Esophagus muscularis mucosa (tissue), 4 donors: ENCODE measurements around the gene NBDY. TPM values are rescaled to one million over a fixed set of nuclear protein-coding genes. Genes with fewer than 3 reads are reported as not detected.

Experiments
- DNase-seq: peaks from one replicate; pipeline ENCODE4 v3.0.0-alpha.2; 2017; ENCODE audit errors: extremely low spot score
- H3K27ac ChIP-seq, 4 donors: fragments of 200-600 bp; sonication (generic); replicated peaks in 1 of 4; 1 replicate in 3 of 4; 2 replicates in 1 of 4; pipeline ENCODE4 v1.5.1; 2016 to 2019; ENCODE audit warnings: mild to moderate bottlenecking in 1 of 4
- H3K27me3 ChIP-seq, 4 donors: fragments of 200-600 bp; sonication (generic); one replicate each; pipeline versions ENCODE4 v1.5.1 to v1.6.0; 2016 to 2019
- H3K36me3 ChIP-seq, 4 donors: fragments of 200-600 bp; sonication (generic); one replicate each; pipeline ENCODE4 v1.5.1; 2016 to 2019
- H3K4me1 ChIP-seq, 4 donors: fragments of 200-600 bp; sonication (generic); one replicate each; pipeline ENCODE4 v1.5.1; 2016 to 2019
- H3K4me3 ChIP-seq, 4 donors: fragments of 200-600 bp; sonication (generic); 1 replicate in 2 of 4; 2 replicates in 2 of 4; pipeline ENCODE4 v1.5.1; 2016 to 2019; ENCODE audit warnings: mild to moderate bottlenecking in 4 of 4, moderate library complexity in 1 of 4
- H3K9me3 ChIP-seq, 4 donors: fragments of 200-600 bp; sonication (generic); 1 replicate in 3 of 4; 2 replicates in 1 of 4; pipeline ENCODE4 v1.5.1; 2016 to 2019
- EP300 ChIP-seq: sonication (generic); formaldehyde crosslinking; IDR thresholded peaks from one replicate; pipeline ENCODE4 v1.6.1; 2017; ENCODE audit warnings: antibody characterized with exemption
- POLR2A ChIP-seq: fragments of 450-650 bp; IDR thresholded peaks from one replicate; pipeline ENCODE4 v1.6.1; 2017; ENCODE audit warnings: antibody characterized with exemption, moderate library complexity, mild to moderate bottlenecking, low read depth
- POLR2AphosphoS5 ChIP-seq, 2 donors: sonication (generic); formaldehyde crosslinking; IDR thresholded peaks; one replicate each; pipeline ENCODE4 v1.6.1; 2017; ENCODE audit warnings: antibody characterized with exemption in 2 of 2
- WGBS: methylation state at CpG from one replicate; pipeline ENCODE4 v1.1.5; 2018; 5-methylcytosine and 5-hydroxymethylcytosine counted together
- intact Hi-C: fragments of 100-400 bp; cut with DNase I; formaldehyde crosslinking; loops from one replicate; pipeline ENCODE4 v1.15.1; 2023
- total RNA-seq, 4 donors: library from RNA; depleted of rRNA; stranded (reverse); fragments of >200 nt; gene quantifications; one replicate each; pipeline versions ENCODE4 v1.1.0 to v1.2.1, GENCODE V29; 2016
- TF ChIP-seq, protein P1 (sequence below), 3 experiments: fragments of 200-600 bp in 2 of 3; fragments of 450-650 bp in 1 of 3; sonication (generic) in 2 of 3; IDR thresholded peaks; one replicate each; pipeline ENCODE4 v1.5.1; 2017 to 2019; ENCODE audit warnings: antibody characterized with exemption in 3 of 3, mild to moderate bottlenecking in 2 of 3, moderate library complexity in 1 of 3

Gene NBDY
- total RNA-seq, 4 donors from 2014 or later: 11.8 to 19.4 (median 18.7) TPM

DNA sequence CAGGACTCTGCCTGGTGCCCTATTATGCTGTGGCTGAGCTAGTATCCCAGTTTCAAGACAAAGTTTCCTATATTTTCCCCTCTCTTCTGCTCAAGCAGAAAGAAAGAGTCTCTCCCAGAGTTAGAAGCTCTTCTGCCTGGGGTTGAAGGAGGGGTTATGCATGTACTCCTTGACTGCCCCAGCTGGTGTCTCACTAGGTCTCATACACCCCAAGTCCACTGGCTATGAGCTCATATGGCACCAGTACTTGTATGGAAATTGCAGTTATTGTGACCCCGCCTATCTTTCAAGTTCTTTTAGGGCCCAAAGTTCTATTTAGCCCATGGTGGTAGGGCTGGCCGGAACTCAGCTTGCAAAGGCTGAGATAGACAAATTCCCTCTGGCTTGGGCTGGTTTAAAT lies 131.8 kb downstream of the NBDY start:
- DNase-seq: no peak
- Histone ChIP-seq H3K27ac (no peak overlapping the region), H3K4me1 (no peaks in the 10 kb centered on the region), H3K4me3 (no peak overlapping the region), H3K27me3 (no peaks in the 10 kb centered on the region), H3K36me3 (no peaks in the 10 kb centered on the region), H3K9me3 (no peaks in the 10 kb centered on the region)
- intact Hi-C loops: no loop called here
- TF ChIP-seq EP300 (no peak), POLR2A (no peak), POLR2AphosphoS5 (IDR thresholded peaks at IDR 0.05) (no peak)
- TF ChIP-seq, protein P1, sequence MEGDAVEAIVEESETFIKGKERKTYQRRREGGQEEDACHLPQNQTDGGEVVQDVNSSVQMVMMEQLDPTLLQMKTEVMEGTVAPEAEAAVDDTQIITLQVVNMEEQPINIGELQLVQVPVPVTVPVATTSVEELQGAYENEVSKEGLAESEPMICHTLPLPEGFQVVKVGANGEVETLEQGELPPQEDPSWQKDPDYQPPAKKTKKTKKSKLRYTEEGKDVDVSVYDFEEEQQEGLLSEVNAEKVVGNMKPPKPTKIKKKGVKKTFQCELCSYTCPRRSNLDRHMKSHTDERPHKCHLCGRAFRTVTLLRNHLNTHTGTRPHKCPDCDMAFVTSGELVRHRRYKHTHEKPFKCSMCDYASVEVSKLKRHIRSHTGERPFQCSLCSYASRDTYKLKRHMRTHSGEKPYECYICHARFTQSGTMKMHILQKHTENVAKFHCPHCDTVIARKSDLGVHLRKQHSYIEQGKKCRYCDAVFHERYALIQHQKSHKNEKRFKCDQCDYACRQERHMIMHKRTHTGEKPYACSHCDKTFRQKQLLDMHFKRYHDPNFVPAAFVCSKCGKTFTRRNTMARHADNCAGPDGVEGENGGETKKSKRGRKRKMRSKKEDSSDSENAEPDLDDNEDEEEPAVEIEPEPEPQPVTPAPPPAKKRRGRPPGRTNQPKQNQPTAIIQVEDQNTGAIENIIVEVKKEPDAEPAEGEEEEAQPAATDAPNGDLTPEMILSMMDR (IDR thresholded peaks at IDR 0.05): no peak
- WGBS: 81% methylated on average over 2 of the region's 2 CpGs

Other genes starting within 250 kb of the NBDY start
- gene UBQLN2, start 165.6 kb upstream of the NBDY start, total RNA-seq: 10 to 100 TPM; 26.2 to 39.7 (median 28.9) TPM